HG03442 (cell line): ENCODE measurements around the gene WDHD1.
"Not testable (repeated sequence)": the region's sequence is repeated elsewhere in the genome, so short reads cannot be mapped to it uniquely, and the experiment has no call there.

ENCODE experiments used
- ATAC-seq: cut with Tn5 transposase; IDR thresholded peaks from one replicate; pipeline ENCODE4 v1.9.1; 2021; ENCODE audit warnings: mild to moderate bottlenecking, moderate library complexity; ENCODE audit not compliant: unreplicated experiment

Gene WDHD1

GRCh38 chr14:55047301-55048053 is 20.6 kb upstream of the WDHD1 start:
- ATAC-seq, result no peak

GRCh38 chr14:55045087-55045486 is 18.2 kb upstream of the WDHD1 start:
- ATAC-seq, result no peak

DNA sequence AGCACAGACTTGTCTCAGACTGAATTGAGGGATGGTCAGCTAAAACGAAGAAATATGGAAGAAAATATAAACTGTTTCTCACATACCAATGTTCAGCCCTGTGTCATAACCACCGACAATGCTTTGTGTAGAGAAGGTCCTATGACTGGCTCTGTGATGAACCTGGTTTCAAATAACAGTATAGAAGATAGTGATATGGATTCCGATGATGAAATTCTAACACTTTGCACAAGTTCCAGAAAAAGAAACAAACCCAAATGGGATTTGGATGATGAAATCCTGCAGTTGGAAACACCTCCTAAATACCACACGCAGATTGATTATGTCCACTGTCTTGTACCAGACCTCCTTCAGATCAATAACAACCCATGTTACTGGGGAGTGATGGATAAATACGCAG is 16.6 kb upstream of the WDHD1 start:
- ATAC-seq, result no peak

DNA sequence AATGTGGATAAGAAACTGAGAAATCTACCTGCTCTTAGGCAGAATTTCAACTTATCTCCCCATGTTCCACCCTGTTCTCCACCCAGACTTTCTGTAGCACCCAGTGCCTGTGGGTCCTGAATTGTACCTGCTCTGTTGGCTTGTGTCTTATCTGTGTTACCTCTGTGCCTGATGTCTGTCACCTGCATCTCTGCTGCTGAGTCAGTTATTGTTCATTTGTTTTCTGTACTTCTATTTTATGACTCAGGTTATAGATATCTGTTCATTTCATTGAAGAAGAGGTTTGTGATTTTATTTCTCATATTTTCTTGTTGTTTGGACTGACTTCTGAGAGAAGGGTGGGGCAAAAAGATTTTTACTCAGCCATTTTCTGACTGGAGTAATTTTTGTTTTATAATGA is 11.8 kb upstream of the WDHD1 start:
- no peak for ATAC-seq

GRCh38 chr14:55037995-55038394 is 11.1 kb upstream of the WDHD1 start:
- not testable (repeated sequence) for ATAC-seq

DNA sequence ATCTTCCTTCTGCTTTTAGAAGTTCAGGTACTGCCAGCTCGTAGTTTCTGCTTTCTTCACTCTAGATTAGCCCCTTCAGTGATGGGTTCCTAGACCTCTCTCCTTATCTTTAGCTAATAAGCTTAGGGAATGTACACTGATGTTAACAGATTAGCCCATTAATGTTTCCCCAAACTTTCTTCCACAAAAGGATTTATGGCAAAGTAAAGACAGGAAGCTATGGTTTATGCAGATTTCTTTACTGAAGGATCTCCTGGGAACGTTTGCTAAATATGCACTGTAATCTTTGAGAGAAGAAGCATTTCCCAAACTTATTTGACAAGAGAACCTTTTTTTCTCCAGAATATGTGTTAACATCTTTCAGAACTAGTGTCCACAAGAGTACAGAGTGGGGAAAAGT is 4.3 kb upstream of the WDHD1 start:
- no peak for ATAC-seq

DNA sequence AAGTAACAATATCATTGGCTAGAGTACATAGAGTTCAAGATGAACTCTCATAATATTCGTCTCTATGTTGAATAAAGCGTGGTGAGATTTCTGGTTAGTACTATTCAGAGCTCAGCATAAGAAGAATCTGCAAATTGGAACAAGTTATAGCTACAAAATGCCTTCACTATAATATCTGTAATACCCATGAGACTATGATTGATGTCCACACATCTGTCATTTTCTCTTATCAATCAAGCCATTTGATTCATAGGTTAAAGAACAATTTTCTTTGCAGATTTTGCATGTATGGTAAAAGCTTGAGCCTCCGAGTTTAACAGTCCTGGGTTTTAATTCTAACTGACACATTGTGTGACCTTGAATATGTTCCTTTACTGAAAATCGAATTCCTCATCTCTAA is 1.6 kb upstream of the WDHD1 start:
- ATAC-seq, result no peak

- no peak for ATAC-seq
Measured at GRCh38 chr14:55028066-55028465, 1.2 kb upstream of the WDHD1 start.

GRCh38 chr14:55026441-55026792 is 482 bp downstream of the WDHD1 start:
- ATAC-seq, result no peak

GRCh38 chr14:55025948-55026347 is 951 bp downstream of the WDHD1 start:
- ATAC-seq, result no peak

- not testable (repeated sequence) for ATAC-seq
Measured at GRCh38 chr14:55024365-55024764, 2.5 kb downstream of the WDHD1 start.

DNA sequence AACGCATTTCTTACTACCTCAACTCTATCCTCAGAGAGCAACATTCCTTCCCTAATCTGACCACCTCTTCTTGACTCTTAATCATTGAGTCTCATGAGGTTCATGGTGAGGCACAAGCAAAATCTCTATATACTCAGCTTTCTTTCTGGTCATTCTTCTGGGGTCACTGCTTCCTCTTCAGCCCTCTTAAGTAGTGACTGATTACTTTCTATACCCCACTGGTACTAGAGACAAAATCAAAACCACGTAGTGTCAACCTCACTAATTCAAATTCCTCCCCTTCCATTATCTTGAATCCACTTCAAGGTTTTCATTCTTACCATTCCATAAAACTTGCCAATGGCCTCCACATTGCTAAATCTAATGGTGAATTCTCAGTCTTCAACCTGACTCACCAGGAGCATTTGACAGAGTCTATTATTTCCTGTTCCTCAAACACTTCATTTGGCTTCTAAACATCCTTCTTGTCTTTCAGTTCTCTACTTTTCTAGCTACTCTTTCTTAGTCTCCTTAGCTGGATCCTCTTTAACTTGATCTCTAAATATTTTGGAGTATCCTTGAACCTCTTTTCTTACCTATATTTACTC is 6.8 kb downstream of the WDHD1 start:
- ATAC-seq, result no peak

DNA sequence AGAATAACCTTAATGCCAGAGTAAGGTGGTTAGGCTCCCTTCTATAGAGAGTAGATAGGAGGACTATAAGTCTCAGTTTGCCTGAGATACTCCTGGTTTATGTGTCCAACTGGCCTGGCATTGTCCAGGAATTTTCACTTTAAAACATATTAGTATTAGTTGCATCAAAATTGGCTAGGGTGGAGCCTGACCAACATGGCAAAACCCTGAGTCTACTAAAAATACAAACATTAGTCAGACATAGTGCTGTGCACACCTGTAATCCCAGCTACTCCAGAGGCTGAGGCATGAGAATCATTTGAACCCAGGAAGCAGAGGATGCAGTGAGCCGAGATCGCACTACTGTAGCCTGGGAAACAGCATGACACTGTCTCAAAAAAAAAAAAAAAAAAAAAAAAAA is 11.9 kb downstream of the WDHD1 start:
- no peak for ATAC-seq

- ATAC-seq, result no peak
Measured at GRCh38 chr14:55005071-55005470, 21.8 kb downstream of the WDHD1 start.

GRCh38 chr14:55000381-55000780 is 26.5 kb downstream of the WDHD1 start:
- no peak for ATAC-seq

- ATAC-seq, result no peak
Measured at GRCh38 chr14:54985156-54985555, 41.7 kb downstream of the WDHD1 start.

DNA sequence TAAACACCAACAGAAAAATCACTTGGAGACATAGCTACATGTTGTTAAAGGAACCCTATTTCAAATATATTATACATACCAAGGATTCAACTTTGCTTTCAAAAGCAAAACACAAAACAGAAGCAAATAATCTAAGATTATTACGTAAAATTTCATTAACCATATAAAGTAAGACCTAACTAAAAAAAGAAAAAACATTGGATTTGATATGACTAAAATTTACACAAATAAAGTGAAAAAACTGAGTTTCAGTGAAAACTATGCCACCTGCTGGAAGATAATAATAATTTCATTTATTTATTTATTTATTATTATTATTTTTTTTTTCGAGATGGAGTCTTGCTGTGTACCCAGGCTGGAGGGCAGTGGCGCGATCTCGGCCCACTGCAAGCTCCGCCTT is 45.2 kb downstream of the WDHD1 start:
- no peak for ATAC-seq

- no peak for ATAC-seq
Measured at GRCh38 chr14:54979039-54979438, 47.9 kb downstream of the WDHD1 start.

DNA sequence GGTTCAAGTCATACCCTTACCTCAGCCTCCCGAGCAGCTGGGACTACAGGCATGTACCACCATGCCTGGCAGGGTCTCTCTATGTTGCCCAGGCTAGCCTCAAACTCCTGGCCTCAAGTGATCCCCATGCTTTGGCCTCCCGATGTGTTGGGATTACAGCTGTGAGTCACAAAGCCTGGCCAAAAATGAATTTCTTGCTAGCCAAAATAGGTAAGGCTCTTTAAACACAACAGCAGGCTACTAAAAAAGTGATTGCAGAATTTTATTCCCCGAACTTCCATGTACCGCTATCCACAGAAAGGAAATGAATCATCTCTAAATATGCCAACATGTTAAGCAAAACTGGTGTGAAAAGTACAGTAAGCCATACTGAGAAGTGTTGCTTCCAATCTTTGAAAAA is 50.6 kb downstream of the WDHD1 start:
- ATAC-seq, result no peak

DNA sequence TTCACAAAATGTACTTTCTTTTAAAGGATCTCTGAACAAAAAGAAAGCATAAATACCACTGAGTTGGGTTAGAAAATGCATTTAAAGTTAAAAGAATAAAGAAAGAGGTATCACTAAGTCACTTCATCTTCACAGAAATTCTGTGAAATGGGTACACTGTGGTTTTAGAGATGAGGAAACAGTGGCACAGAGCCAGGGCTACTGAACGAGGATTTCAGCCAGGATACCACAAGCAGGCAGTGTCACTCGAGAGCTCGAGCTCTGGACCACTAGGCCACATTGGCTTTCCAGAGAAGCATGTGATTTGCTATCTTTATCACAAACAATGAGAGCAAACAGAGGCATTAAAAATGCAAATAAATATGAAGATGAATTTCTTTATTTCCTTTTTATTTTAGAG is 51.0 kb downstream of the WDHD1 start:
- no peak for ATAC-seq

- ATAC-seq, result no peak
Measured at GRCh38 chr14:54974788-54975414, 52.0 kb downstream of the WDHD1 start.

DNA sequence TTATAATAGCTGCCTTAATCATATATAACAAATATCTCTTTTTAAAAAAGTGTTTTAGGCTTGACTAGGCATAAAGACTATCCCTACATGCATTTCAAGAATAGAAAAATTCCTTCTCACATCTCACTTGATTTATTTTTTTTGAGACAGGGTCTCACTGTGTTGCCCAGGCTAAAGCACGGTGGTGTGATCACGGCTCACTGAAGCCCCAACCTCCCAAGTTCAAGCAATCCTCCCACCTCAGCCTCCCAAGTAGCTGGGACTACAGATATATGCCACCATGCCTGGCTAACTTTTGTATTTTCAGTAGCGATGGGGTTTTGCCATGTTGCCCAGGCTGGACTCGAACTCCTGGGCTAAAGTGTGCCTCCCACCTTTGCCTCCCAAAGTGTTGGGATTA is 59.4 kb downstream of the WDHD1 start:
- ATAC-seq, result no peak
